GM12801 (cell line): ENCODE results near the gene DEPDC1B.

Source experiments
- TF ChIP-seq, protein P1 (sequence below): IDR thresholded peaks from one replicate; pipeline ENCODE4 v1.5.1; 2011; ENCODE audit warnings: control low read depth; ENCODE audit not compliant: insufficient read length; ENCODE audit errors: extremely low read depth

The DEPDC1B gene

DNA sequence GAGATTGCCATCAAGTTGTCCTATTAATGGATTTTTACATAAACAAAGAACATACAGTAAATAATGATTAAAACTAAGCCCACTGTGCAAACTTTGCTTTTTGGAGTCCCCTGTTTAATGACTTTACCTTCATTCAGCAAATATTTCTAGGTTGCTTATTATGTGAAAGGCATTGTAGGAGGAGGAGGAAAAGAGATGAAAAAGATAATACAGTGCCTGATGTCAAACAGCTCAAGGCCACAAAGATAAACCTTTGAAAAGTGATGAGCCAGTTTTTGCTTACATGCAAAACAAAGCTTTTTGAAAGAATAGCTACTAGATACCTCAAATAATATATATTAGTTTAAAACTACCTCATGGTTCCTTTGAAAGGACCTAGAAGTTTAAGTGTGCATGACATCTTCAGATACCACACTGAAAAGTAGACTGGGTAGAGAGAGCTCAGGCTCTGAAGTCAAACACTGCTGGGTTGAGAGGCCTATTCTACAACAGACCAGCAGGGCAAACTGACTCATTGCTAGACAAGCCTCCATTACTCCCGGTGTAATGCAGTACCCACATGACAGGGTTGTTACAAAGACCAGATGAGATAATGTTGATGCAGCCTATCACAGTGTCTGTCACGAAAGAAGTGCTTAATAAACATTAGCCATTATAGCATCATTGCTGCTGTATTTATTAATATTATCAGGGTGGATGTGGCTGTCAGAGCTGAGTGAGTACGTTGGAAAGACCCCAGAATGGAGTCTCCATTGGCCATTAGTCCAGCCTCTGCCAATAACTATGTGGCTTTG, 11.8 kb downstream of the DEPDC1B start:
- TF ChIP-seq, protein P1, sequence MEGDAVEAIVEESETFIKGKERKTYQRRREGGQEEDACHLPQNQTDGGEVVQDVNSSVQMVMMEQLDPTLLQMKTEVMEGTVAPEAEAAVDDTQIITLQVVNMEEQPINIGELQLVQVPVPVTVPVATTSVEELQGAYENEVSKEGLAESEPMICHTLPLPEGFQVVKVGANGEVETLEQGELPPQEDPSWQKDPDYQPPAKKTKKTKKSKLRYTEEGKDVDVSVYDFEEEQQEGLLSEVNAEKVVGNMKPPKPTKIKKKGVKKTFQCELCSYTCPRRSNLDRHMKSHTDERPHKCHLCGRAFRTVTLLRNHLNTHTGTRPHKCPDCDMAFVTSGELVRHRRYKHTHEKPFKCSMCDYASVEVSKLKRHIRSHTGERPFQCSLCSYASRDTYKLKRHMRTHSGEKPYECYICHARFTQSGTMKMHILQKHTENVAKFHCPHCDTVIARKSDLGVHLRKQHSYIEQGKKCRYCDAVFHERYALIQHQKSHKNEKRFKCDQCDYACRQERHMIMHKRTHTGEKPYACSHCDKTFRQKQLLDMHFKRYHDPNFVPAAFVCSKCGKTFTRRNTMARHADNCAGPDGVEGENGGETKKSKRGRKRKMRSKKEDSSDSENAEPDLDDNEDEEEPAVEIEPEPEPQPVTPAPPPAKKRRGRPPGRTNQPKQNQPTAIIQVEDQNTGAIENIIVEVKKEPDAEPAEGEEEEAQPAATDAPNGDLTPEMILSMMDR: no peak

DNA sequence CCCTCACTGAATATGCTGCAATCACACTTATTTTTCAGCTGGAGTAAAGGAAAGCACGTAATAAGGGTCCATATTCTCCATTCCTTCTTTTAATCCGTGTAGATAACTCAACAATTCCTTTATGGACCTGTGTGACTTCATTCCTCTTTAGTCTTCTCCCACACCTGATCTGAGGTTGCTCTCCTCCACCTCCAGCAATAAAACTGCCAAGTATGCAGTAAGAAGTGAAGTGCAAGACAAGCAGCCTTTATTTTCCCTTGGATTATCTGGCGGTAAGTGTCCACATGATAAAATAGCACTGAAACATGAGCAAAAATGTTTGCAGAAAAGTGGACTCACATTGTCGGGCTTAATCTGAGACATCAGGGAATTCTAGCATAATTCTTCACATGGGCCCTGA, 13.8 kb downstream of the DEPDC1B start:
- TF ChIP-seq, protein P1: no peak

DNA sequence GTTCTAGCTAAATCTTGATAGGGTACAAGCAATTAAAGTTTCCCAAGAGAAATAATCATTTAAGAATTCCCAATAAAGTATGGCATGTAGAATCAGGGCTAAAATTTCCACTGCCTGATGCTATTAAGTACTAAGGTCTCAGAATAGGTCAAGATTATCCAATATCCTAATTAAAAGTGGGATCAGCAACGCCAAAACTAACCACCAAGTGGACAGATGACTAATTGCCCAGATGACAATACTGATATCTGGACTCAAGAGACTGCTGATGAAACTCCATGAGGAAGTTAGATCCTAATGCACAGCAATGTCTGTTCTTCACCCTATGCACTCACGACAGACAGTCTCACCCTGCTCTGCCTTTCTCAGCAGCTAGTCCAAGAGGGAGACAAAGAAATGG, 14.3 kb downstream of the DEPDC1B start:
- TF ChIP-seq, protein P1: no peak

DNA sequence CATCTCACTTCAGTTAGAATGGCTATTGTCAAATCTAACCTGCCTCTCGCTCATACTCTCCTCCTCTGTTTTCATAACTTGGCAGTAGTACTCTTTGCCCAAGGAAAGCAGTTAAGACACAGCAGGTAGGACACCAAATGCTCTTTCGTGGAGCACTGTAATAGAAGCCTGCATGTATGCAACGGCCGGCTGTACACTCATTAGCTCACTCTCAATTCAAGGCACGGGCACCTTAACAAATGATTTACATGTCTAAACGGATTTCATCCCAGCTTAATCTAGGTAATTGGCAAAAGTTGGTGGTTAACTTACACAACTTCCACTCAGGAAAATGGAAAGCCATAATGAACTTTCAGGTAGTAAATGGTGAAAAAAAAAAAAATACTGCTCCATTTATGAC, 14.9 kb downstream of the DEPDC1B start:
- TF ChIP-seq, protein P1: no peak

GRCh38 chr5:60679816-60680215, 20.1 kb downstream of the DEPDC1B start:
- TF ChIP-seq, protein P1: no peak

GRCh38 chr5:60677850-60678664, 21.9 kb downstream of the DEPDC1B start:
- TF ChIP-seq, protein P1: no peak

DNA sequence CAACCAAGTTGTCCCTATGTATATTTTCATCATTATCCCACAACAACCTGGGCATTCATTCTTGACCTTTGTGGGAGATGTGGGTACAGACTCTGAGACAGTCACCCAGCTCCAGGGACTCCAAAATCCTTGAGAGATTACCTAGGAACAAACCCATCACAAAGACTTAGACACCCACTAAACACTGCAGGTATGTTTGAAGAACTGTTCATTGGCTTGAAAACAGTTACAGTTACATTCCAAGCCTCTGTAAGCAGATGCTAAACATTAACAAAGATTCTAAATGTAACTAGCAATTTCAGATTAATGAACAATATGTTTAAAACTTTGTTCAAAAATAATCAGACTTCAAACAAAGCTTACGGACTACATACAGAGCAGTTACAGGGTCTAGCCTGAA, 24.7 kb downstream of the DEPDC1B start:
- TF ChIP-seq, protein P1: no peak
